ENCODE measurements around the gene RING1. TPM values are rescaled to one million over a fixed set of nuclear protein-coding genes. Genes with fewer than 3 reads are reported as not detected.

The RING1 gene
- total RNA-seq, 1 experiment from 2014 or later, result 45.9 TPM

- no TSS peak for BruUV-seq (replicated peaks)
- no peak overlapping the region for H2AFZ ChIP-seq (ENCODE audit: low read depth, low read length, poor library complexity, severe bottlenecking)
- intact Hi-C loops (cut with micrococcal nuclease), result no loop called here
- no peak overlapping the region for H3K9ac ChIP-seq (ENCODE audit: low read length)
- ChIA-PET CTCF (no interaction called here), POLR2A (no interaction called here), RAD21 (ENCODE audit: low non-redundant PET in 1 of 2, low total read pairs in 2 of 2, uncharacterized antibody in 2 of 2, unreplicated experiment in 2 of 2) (no interaction called here)
- no peaks in the 10 kb centered on the region for H3K27me3 ChIP-seq (ENCODE audit: insufficient read depth, low read length)
- H3K9me3 ChIP-seq (ENCODE audit: control insufficient read depth in 1 of 2, insufficient read depth in 1 of 2, low read depth in 1 of 2, low read length in 2 of 2), result no peaks in the 10 kb centered on the region
- no peak for TF ChIP-seq CBX3 (IDR thresholded peaks at IDR 0.05; ENCODE audit: low read depth)
- TF ChIP-seq CEBPB (IDR thresholded peaks at IDR 0.05; ENCODE audit: low read depth), result no peak
- TF ChIP-seq RAD21 (IDR thresholded peaks at IDR 0.05; ENCODE audit: low read depth), result no peak
- no peak for TF ChIP-seq FOSL1 (IDR thresholded peaks at IDR 0.05; ENCODE audit: low read depth)
- no peak for TF ChIP-seq ZFX (IDR thresholded peaks at IDR 0.05)
- no peak for TF ChIP-seq ELF1 (IDR thresholded peaks at IDR 0.05; ENCODE audit: borderline replicate concordance, low read depth)
- TF ChIP-seq ZNF274 (IDR thresholded peaks at IDR 0.05; ENCODE audit: low read depth, low read length), result no peak
- no peak for TF ChIP-seq EZH2 (IDR thresholded peaks at IDR 0.05)
- no peak for TF ChIP-seq EGR1 (IDR thresholded peaks at IDR 0.05; ENCODE audit: low read depth)
- TF ChIP-seq EZH2phosphoT487 (IDR thresholded peaks at IDR 0.05; ENCODE audit: borderline replicate concordance), result no peak
- H3K79me2 ChIP-seq (ENCODE audit: insufficient read depth, low read length), result no peaks in the 10 kb centered on the region
- no peaks in the 10 kb centered on the region for H3K9me2 ChIP-seq (ENCODE audit: insufficient read depth)
- H3K4me2 ChIP-seq (ENCODE audit: low read length), result no peak overlapping the region
- no peak overlapping the region for H3K4me3 ChIP-seq (replicated peaks in 1 of 2; ENCODE audit: low read depth in 1 of 2, low read length in 2 of 2)
- no peaks in the 10 kb centered on the region for H3K36me3 ChIP-seq (ENCODE audit: control insufficient read depth in 1 of 2, insufficient read depth in 2 of 2, low read length in 2 of 2)
- DNase-seq (ENCODE audit: low read depth, low spot score) (no peak), ATAC-seq (no peak)
- H4K20me1 ChIP-seq (ENCODE audit: insufficient read depth), result no peaks in the 10 kb centered on the region
- H3K27ac ChIP-seq (ENCODE audit: low read depth, low read length), result no peak overlapping the region
- H3K4me1 ChIP-seq (ENCODE audit: control insufficient read depth in 1 of 2, insufficient read depth in 2 of 2, low read length in 2 of 2), result peaks cover 6 to 16% of the 10 kb centered on the region in 2 experiments; a peak in 3 of 4 replicates
These were observed 35.2 kb downstream of the RING1 start for GRCh38 chr6:33243476-33243875.

GRCh38 chr6:33247977-33248642 lies 39.8 kb downstream of the RING1 start:
- Histone ChIP-seq H3K79me2 (ENCODE audit: insufficient read depth, low read length) (no peaks in the 10 kb centered on the region), H3K36me3 (ENCODE audit: control insufficient read depth in 1 of 2, insufficient read depth in 2 of 2, low read length in 2 of 2) (no peaks in the 10 kb centered on the region), H3K27me3 (ENCODE audit: insufficient read depth, low read length) (no peaks in the 10 kb centered on the region), H3K27ac (ENCODE audit: low read depth, low read length) (peak overlapping the region; percentile 74), H3K4me1 (ENCODE audit: control insufficient read depth in 1 of 2, insufficient read depth in 2 of 2, low read length in 2 of 2) (peaks cover 16 to 37% of the 10 kb centered on the region in 2 experiments), H3K4me2 (ENCODE audit: low read length) (peak overlapping the region; percentile 99), H3K9me3 (ENCODE audit: control insufficient read depth in 1 of 2, insufficient read depth in 1 of 2, low read depth in 1 of 2, low read length in 2 of 2) (no peaks in the 10 kb centered on the region), H2AFZ (ENCODE audit: low read depth, low read length, poor library complexity, severe bottlenecking) (peak overlapping the region; percentile 68), H3K9me2 (ENCODE audit: insufficient read depth) (no peaks in the 10 kb centered on the region), H4K20me1 (ENCODE audit: insufficient read depth) (no peaks in the 10 kb centered on the region), H3K4me3 (replicated peaks in 1 of 2; ENCODE audit: low read depth in 1 of 2, low read length in 2 of 2) (peak overlapping the region; percentile 74 to 85), H3K9ac (ENCODE audit: low read length) (peak overlapping the region; percentile 88)
- DNase-seq (ENCODE audit: low read depth, low spot score), result peak; percentile 76
- ATAC-seq, result peak; percentile 57
- ChIA-PET POLR2A (interaction anchor here (0.6 to 4.0 kb wide), 10 partner anchors 9 to 276 kb away, joined by 3 to 24 read pairs (median 6); partner anchors contain the start of genes B3GALT4, RPS18 and VPS52), RAD21 (ENCODE audit: low non-redundant PET in 1 of 2, low total read pairs in 2 of 2, uncharacterized antibody in 2 of 2, unreplicated experiment in 2 of 2) (interaction anchor here (0.6 to 1.4 kb wide), 6 partner anchors 40 to 124 kb away, joined by 3 to 6 read pairs (median 4); partner anchors contain the start of gene RING1 (in 1 of the 2)), CTCF (interaction anchor here (0.6 to 4.3 kb wide), 23 partner anchors 8 to 315 kb away, joined by 3 to 49 read pairs (median 5); partner anchors contain the start of genes HLA-DPB1, HSD17B8, RING1 and RPS18)
- BruUV-seq (replicated peaks), result no TSS peak
- intact Hi-C loops (cut with micrococcal nuclease), result loop anchor here (1.0 to 2.0 kb wide), 4 partner anchors 43 to 234 kb away; partner anchors contain the start of gene HSD17B8
- no peak for TF ChIP-seq SP1 (IDR thresholded peaks at IDR 0.05; ENCODE audit: low read depth)
- no peak for TF ChIP-seq TCF7L2 (IDR thresholded peaks at IDR 0.05; ENCODE audit: borderline replicate concordance, extremely low read depth, insufficient read depth, insufficient read length)
- TF ChIP-seq ZNF274 (IDR thresholded peaks at IDR 0.05; ENCODE audit: low read depth, low read length), result no peak
- no peak for TF ChIP-seq CBX3 (IDR thresholded peaks at IDR 0.05; ENCODE audit: low read depth)
- no peak for TF ChIP-seq EZH2phosphoT487 (IDR thresholded peaks at IDR 0.05; ENCODE audit: borderline replicate concordance)
- no peak for TF ChIP-seq YY1 (IDR thresholded peaks at IDR 0.05; ENCODE audit: extremely low read depth, insufficient replicate concordance, low read depth, low read length)
- no peak for TF ChIP-seq JUND (IDR thresholded peaks at IDR 0.05)
- no peak for TF ChIP-seq POLR2AphosphoS5 (IDR thresholded peaks at IDR 0.05; ENCODE audit: low read depth, low read length)
- TF ChIP-seq SRF (IDR thresholded peaks at IDR 0.05; ENCODE audit: low read depth), result no peak
- no peak for TF ChIP-seq MAX (IDR thresholded peaks at IDR 0.05)
- TF ChIP-seq ZFX (IDR thresholded peaks at IDR 0.05), result no peak
- TF ChIP-seq ZBTB33 (IDR thresholded peaks at IDR 0.05; ENCODE audit: extremely low read depth, insufficient replicate concordance, low read length), result no peak
- TF ChIP-seq ELF1 (IDR thresholded peaks at IDR 0.05; ENCODE audit: borderline replicate concordance, low read depth), result no peak

Measured in HCT116 (cell line).